DND-41 (cell line): ENCODE data around the gene SMG7.

Experiments used
- ATAC-seq: fragments of 200-7000 bp; cut with Tn5 transposase; 3 replicates; pipeline ENCODE4 v1.9.1; 2021; ENCODE audit warnings: low read depth; ENCODE audit not compliant: insufficient read depth
- DNase-seq: peaks from one replicate; pipeline ENCODE4 v3.0.0-alpha.2; 2020
- H2AFZ ChIP-seq: 2 replicates; pipeline ENCODE4 v1.6.0; 2012; ENCODE audit warnings: low read depth, low read length
- H3K27ac ChIP-seq: 2 replicates; pipeline ENCODE4 v1.5.1; 2012; ENCODE audit warnings: low read length, inconsistent platforms
- H3K27me3 ChIP-seq: fragments of 200-600 bp; sonication (generic); 2 replicates; pipeline ENCODE4 v1.6.0; 2012; ENCODE audit warnings: low read length, mild to moderate bottlenecking, inconsistent platforms; ENCODE audit not compliant: insufficient read depth, poor library complexity
- H3K36me3 ChIP-seq: 2 replicates; pipeline ENCODE4 v1.5.1; 2012; ENCODE audit warnings: low read length, inconsistent platforms; ENCODE audit not compliant: insufficient read depth
- H3K4me1 ChIP-seq: 2 replicates; pipeline ENCODE4 v1.5.1; 2012; ENCODE audit warnings: mild to moderate bottlenecking, low read length; ENCODE audit not compliant: insufficient read depth
- H3K4me2 ChIP-seq: 2 replicates; pipeline ENCODE4 v1.6.0; 2012; ENCODE audit warnings: mild to moderate bottlenecking, moderate library complexity, low read length, inconsistent platforms; ENCODE audit not compliant: insufficient read depth
- H3K4me3 ChIP-seq, 2 experiments: fragments of 200-600 bp in 1 of 2; shearing (Covaris generic) in 1 of 2; 2 replicates each; pipeline ENCODE4 v1.5.1; 2012 to 2016; ENCODE audit warnings: inconsistent platforms in 2 of 2, low read length in 2 of 2, mild to moderate bottlenecking in 2 of 2, low read depth in 1 of 2, moderate library complexity in 1 of 2
- H3K79me2 ChIP-seq: 2 replicates; pipeline ENCODE4 v1.6.0; 2012; ENCODE audit warnings: low read length, inconsistent platforms; ENCODE audit not compliant: insufficient read depth
- H3K9ac ChIP-seq: 2 replicates; pipeline ENCODE4 v1.6.0; 2012; ENCODE audit warnings: low read depth, mild to moderate bottlenecking, inconsistent platforms, low read length, moderate library complexity
- H3K9me3 ChIP-seq: 2 replicates; pipeline ENCODE4 v1.5.1; 2012; ENCODE audit warnings: low read length, moderate library complexity, mild to moderate bottlenecking, inconsistent platforms; ENCODE audit not compliant: insufficient read depth, severe bottlenecking
- H4K20me1 ChIP-seq: 2 replicates; pipeline ENCODE4 v1.6.0; 2012; ENCODE audit warnings: low read length; ENCODE audit not compliant: insufficient read depth
- CTCF ChIP-seq: IDR thresholded peaks from 2 replicates; pipeline ENCODE4 v1.5.1; 2012; ENCODE audit warnings: borderline replicate concordance, low read length, moderate library complexity, mild to moderate bottlenecking; ENCODE audit not compliant: poor library complexity, severe bottlenecking; ENCODE audit errors: extremely low read depth
- EZH2 ChIP-seq: IDR thresholded peaks from 3 replicates; pipeline ENCODE4 v1.6.1; 2012; ENCODE audit warnings: borderline replicate concordance, low read depth, mild to moderate bottlenecking, moderate library complexity, low read length, inconsistent platforms; ENCODE audit not compliant: severe bottlenecking

SMG7 gene

GRCh38 chr1:183562701-183563100 lies 90.4 kb downstream of the SMG7 start:
- Histone ChIP-seq H3K9ac (no peak overlapping the region), H3K36me3 (no peaks in the 10 kb centered on the region), H3K79me2 (no peaks in the 10 kb centered on the region), H3K27me3 (no peaks in the 10 kb centered on the region), H4K20me1 (no peaks in the 10 kb centered on the region), H3K4me1 (no peaks in the 10 kb centered on the region), H2AFZ (no peak overlapping the region), H3K9me3 (no peaks in the 10 kb centered on the region), H3K27ac (no peak overlapping the region), H3K4me3 (no peak overlapping the region), H3K4me2 (no peak overlapping the region)
- DNase-seq (no peak), ATAC-seq (no peak)
- no peak for TF ChIP-seq EZH2
- TF ChIP-seq CTCF, result no peak

GRCh38 chr1:183565261-183565660 lies 93.0 kb downstream of the SMG7 start:
- H3K27ac ChIP-seq, result no peak overlapping the region
- H3K4me2 ChIP-seq, result no peak overlapping the region
- ATAC-seq (no peak), DNase-seq (no peak)
- TF ChIP-seq CTCF (no peak), EZH2 (no peak)
- no peaks in the 10 kb centered on the region for H3K79me2 ChIP-seq
- H3K9me3 ChIP-seq, result no peaks in the 10 kb centered on the region
- no peaks in the 10 kb centered on the region for H3K36me3 ChIP-seq
- no peaks in the 10 kb centered on the region for H3K27me3 ChIP-seq
- H4K20me1 ChIP-seq, result no peaks in the 10 kb centered on the region
- H3K4me3 ChIP-seq, result no peak overlapping the region
- H2AFZ ChIP-seq, result no peak overlapping the region
- H3K4me1 ChIP-seq, result no peaks in the 10 kb centered on the region
- H3K9ac ChIP-seq, result no peak overlapping the region

- Histone ChIP-seq H3K9ac (no peak overlapping the region), H3K27me3 (no peaks in the 10 kb centered on the region), H3K4me3 (no peak overlapping the region), H3K79me2 (no peaks in the 10 kb centered on the region), H3K9me3 (no peaks in the 10 kb centered on the region), H4K20me1 (no peaks in the 10 kb centered on the region), H3K36me3 (no peaks in the 10 kb centered on the region), H3K4me2 (no peak overlapping the region), H3K27ac (no peak overlapping the region), H2AFZ (no peak overlapping the region), H3K4me1 (no peaks in the 10 kb centered on the region)
- ATAC-seq, result no peak
- DNase-seq, result no peak
- TF ChIP-seq CTCF, result no peak
- TF ChIP-seq EZH2, result no peak
Observed at GRCh38 chr1:183566026-183566425, 93.7 kb downstream of the SMG7 start.

- Histone ChIP-seq H3K4me2 (no peak overlapping the region), H3K27me3 (no peaks in the 10 kb centered on the region), H3K4me3 (no peak overlapping the region), H3K9ac (no peak overlapping the region), H3K79me2 (no peaks in the 10 kb centered on the region), H2AFZ (no peak overlapping the region), H3K27ac (no peak overlapping the region), H3K4me1 (no peaks in the 10 kb centered on the region), H4K20me1 (no peaks in the 10 kb centered on the region), H3K36me3 (no peaks in the 10 kb centered on the region), H3K9me3 (no peaks in the 10 kb centered on the region)
- peak; percentile 52 for ATAC-seq
- TF ChIP-seq EZH2 (no peak), CTCF (no peak)
- DNase-seq, result peak; percentile 32
Observed at GRCh38 chr1:183567584-183567983, 95.3 kb downstream of the SMG7 start.
